HG02852 (cell line): ENCODE results near the gene PEX14.

Experiments used
- ATAC-seq: cut with Tn5 transposase; IDR thresholded peaks from one replicate; pipeline ENCODE4 v1.9.1; 2021; ENCODE audit warnings: mild to moderate bottlenecking, moderate library complexity; ENCODE audit not compliant: unreplicated experiment

PEX14 gene

GRCh38 chr1:10538646-10539355 lies 64.1 kb downstream of the PEX14 start:
- no peak for ATAC-seq

- ATAC-seq, result no peak
Observed at GRCh38 chr1:10539411-10540043, 64.8 kb downstream of the PEX14 start.

GRCh38 chr1:10540277-10541005 lies 65.7 kb downstream of the PEX14 start:
- ATAC-seq, result no peak

GRCh38 chr1:10541286-10541685 lies 66.5 kb downstream of the PEX14 start:
- no peak for ATAC-seq

- ATAC-seq, result no peak
Observed at GRCh38 chr1:10544239-10544638, 69.5 kb downstream of the PEX14 start.

- ATAC-seq, result no peak
Observed at GRCh38 chr1:10546896-10547295, 72.1 kb downstream of the PEX14 start.

GRCh38 chr1:10549904-10550664 lies 75.3 kb downstream of the PEX14 start:
- no peak for ATAC-seq

- no peak for ATAC-seq
Observed at GRCh38 chr1:10553118-10553517, 78.4 kb downstream of the PEX14 start.

- ATAC-seq, result no peak
Observed at GRCh38 chr1:10555635-10556429, 81.1 kb downstream of the PEX14 start.

- ATAC-seq, result no peak
Observed at GRCh38 chr1:10556430-10557005, 81.8 kb downstream of the PEX14 start.

GRCh38 chr1:10557714-10558113 lies 83.0 kb downstream of the PEX14 start:
- no peak for ATAC-seq

- no peak for ATAC-seq
Observed at GRCh38 chr1:10559386-10559785, 84.6 kb downstream of the PEX14 start.

GRCh38 chr1:10561497-10561896 lies 86.7 kb downstream of the PEX14 start:
- no peak for ATAC-seq

GRCh38 chr1:10561955-10562354 lies 87.2 kb downstream of the PEX14 start:
- ATAC-seq, result no peak

GRCh38 chr1:10564063-10564462 lies 89.3 kb downstream of the PEX14 start:
- ATAC-seq, result no peak

GRCh38 chr1:10569531-10569930 lies 94.8 kb downstream of the PEX14 start:
- ATAC-seq, result no peak

- no peak for ATAC-seq
Observed at GRCh38 chr1:10575616-10576015, 100.9 kb downstream of the PEX14 start.

- no peak for ATAC-seq
Observed at GRCh38 chr1:10578070-10578469, 103.3 kb downstream of the PEX14 start.

GRCh38 chr1:10583641-10584040 lies 108.9 kb downstream of the PEX14 start:
- ATAC-seq, result no peak

- no peak for ATAC-seq
Observed at GRCh38 chr1:10585242-10585641, 110.5 kb downstream of the PEX14 start.
